Neutrophil (primary cell): Measurements from ENCODE around the gene CALCOCO1.

ENCODE experiments used
- H3K27ac ChIP-seq: fragments of 200-600 bp; sonication (generic); 2 replicates; pipeline ENCODE4 v1.5.1; 2016; ENCODE audit warnings: mild to moderate bottlenecking, moderate library complexity
- H3K27me3 ChIP-seq: fragments of 200-600 bp; sonication (generic); 2 replicates; pipeline ENCODE4 v1.6.0; 2016; ENCODE audit warnings: mild to moderate bottlenecking
- H3K36me3 ChIP-seq: fragments of 200-600 bp; sonication (generic); 2 replicates; pipeline ENCODE4 v1.5.1; 2017
- H3K4me1 ChIP-seq, 2 experiments: fragments of 200-600 bp in 1 of 2; sonication (generic) in 1 of 2; 1 replicate in 1 of 2; 2 replicates in 1 of 2; pipeline versions ENCODE4 v1.5.1 to v1.6.1; 2013 to 2016; ENCODE audit warnings: low read depth in 1 of 2, low read length in 1 of 2, mild to moderate bottlenecking in 1 of 2, moderate library complexity in 1 of 2; ENCODE audit not compliant: control insufficient read depth in 1 of 2, insufficient read depth in 1 of 2
- H3K4me3 ChIP-seq, 2 experiments: fragments of 200-600 bp in 1 of 2; sonication (generic) in 1 of 2; 1 replicate in 1 of 2; 2 replicates in 1 of 2; pipeline ENCODE4 v1.5.1; 2013 to 2016; ENCODE audit warnings: low read depth in 1 of 2, low read length in 1 of 2, mild to moderate bottlenecking in 1 of 2, moderate library complexity in 1 of 2
- H3K9me3 ChIP-seq: fragments of 200-600 bp; sonication (generic); 2 replicates; pipeline ENCODE4 v1.5.1; 2016
- CTCF ChIP-seq: fragments of 200-600 bp; sonication (generic); IDR thresholded peaks from 2 replicates; pipeline ENCODE4 v1.5.1; 2016; ENCODE audit warnings: antibody characterized with exemption

Gene CALCOCO1

GRCh38 chr12:53727310-53728041, at the start of gene CALCOCO1:
Gene CALCOCO1, minus strand, starts transcription at chr12:53727452. Its CDS starts 2,210 bp downstream, at chr12:53725242.
- H3K36me3 ChIP-seq = peaks cover 27% of the 10 kb centered on the region
- H3K4me1 ChIP-seq = peaks cover 20 to 21% of the 10 kb centered on the region in 2 experiments
- peak within 1 kb of the TSS; percentile 75 to 87 for H3K4me3 ChIP-seq
- TF ChIP-seq CTCF = peak; percentile 22
- no peaks in the 10 kb centered on the region for H3K9me3 ChIP-seq
- peaks cover 17% of the 10 kb centered on the region for H3K27me3 ChIP-seq
- H3K27ac ChIP-seq = peak within 1 kb of the TSS; percentile 68

GRCh38 chr12:53776872-53777271, 49.6 kb upstream of the CALCOCO1 start:
- TF ChIP-seq CTCF = no peak
- peaks cover 97% of the 10 kb centered on the region for H3K27me3 ChIP-seq

GRCh38 chr12:53775478-53776145, 48.4 kb upstream of the CALCOCO1 start:
- Histone ChIP-seq H3K27ac (no peak overlapping the region), H3K36me3 (no peaks in the 10 kb centered on the region), H3K4me1 (no peaks in the 10 kb centered on the region), H3K27me3 (peaks cover 97% of the 10 kb centered on the region), H3K4me3 (no peak overlapping the region), H3K9me3 (no peaks in the 10 kb centered on the region)
- TF ChIP-seq CTCF = no peak

More at GRCh38 chr12:53776872-53777271, 49.6 kb upstream of the CALCOCO1 start:
- H3K36me3 ChIP-seq = no peaks in the 10 kb centered on the region
- no peaks in the 10 kb centered on the region for H3K4me1 ChIP-seq
- no peak overlapping the region for H3K4me3 ChIP-seq
- no peaks in the 10 kb centered on the region for H3K9me3 ChIP-seq
- no peak overlapping the region for H3K27ac ChIP-seq

GRCh38 chr12:53770281-53770680, 43.0 kb upstream of the CALCOCO1 start:
- Histone ChIP-seq H3K4me1 (no peaks in the 10 kb centered on the region), H3K27ac (no peak overlapping the region), H3K27me3 (peaks cover 94% of the 10 kb centered on the region), H3K36me3 (no peaks in the 10 kb centered on the region), H3K9me3 (no peaks in the 10 kb centered on the region), H3K4me3 (no peak overlapping the region)
- TF ChIP-seq CTCF = no peak

- Histone ChIP-seq H3K4me3 (no peak overlapping the region), H3K4me1 (no peaks in the 10 kb centered on the region), H3K27ac (no peak overlapping the region), H3K9me3 (no peaks in the 10 kb centered on the region), H3K36me3 (no peaks in the 10 kb centered on the region), H3K27me3 (peaks cover 96% of the 10 kb centered on the region)
- no peak for TF ChIP-seq CTCF
Measured at GRCh38 chr12:53768976-53769375, 41.7 kb upstream of the CALCOCO1 start.
